Measurements from ENCODE around the gene CALCA.

The CALCA gene

GRCh38 chr11:14942745-14943144, 29.4 kb downstream of the CALCA start:
- DNase-seq = no peak

DNA sequence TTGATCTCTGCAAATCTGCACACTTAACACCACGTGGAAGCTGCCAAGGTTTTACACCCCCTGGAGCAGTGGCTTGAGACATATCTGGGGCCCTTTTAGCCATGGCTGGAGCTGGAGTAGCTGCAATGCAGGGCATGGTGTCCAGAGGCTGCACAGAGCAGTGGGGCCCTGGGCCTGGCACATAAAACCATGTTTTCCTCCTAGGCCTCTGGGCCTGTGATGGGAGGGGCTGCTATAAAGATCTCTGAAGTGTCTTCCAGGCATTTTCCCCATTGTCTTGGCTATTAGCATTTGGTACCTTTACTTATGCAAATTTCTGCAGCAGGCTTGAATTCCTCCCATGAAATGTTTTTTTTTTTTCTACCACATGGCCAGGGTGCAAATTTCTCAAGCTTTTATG, 33.2 kb downstream of the CALCA start:
- DNase-seq = no peak

- no peak for DNase-seq
Observed at GRCh38 chr11:14934641-14935351, 37.4 kb downstream of the CALCA start.

- no peak for DNase-seq
Observed at GRCh38 chr11:14932447-14932846, 39.7 kb downstream of the CALCA start.

GRCh38 chr11:14930369-14930768, 41.8 kb downstream of the CALCA start:
- DNase-seq = no peak

DNA sequence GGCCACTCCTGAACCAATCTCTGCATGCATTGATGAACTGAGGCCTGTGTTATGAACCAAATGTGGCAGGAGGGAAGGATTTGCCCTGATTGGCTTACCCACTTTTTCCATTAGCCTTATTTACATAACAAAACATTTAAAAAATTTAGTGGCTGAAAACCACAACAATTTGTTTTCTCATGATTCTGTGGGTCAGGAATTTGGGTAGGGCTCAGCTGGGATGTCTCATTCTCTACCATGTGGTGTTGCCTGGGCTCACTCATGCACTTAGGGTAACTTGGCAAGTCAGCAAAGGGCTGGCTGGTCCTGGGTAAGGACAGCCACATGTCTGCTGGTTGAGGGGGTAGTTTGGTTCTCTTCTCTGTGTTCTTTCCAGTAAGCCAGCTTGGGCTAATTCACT, 45.0 kb downstream of the CALCA start:
- DNase-seq = no peak

DNA sequence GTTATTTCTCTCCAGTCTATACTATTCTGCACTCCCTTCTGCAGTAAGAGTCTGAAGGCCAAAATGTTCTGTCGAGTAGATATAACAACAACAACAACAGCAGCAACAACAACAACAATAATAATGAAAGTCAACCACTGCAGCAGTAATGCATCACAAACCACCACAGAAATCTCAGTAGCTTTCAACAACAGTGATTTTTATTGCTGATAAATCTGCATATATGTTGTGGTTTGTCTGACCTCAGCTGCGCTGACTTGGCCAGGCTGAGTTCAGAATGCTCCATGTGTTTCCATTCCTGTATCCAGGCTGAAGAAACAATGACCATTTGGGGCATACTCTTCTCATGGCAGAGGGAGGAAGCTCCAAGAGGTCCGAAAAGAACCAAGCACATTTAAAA, 47.8 kb downstream of the CALCA start:
- no peak for DNase-seq
